ENCODE measurements around the gene SHROOM3.

SHROOM3 gene

DNA sequence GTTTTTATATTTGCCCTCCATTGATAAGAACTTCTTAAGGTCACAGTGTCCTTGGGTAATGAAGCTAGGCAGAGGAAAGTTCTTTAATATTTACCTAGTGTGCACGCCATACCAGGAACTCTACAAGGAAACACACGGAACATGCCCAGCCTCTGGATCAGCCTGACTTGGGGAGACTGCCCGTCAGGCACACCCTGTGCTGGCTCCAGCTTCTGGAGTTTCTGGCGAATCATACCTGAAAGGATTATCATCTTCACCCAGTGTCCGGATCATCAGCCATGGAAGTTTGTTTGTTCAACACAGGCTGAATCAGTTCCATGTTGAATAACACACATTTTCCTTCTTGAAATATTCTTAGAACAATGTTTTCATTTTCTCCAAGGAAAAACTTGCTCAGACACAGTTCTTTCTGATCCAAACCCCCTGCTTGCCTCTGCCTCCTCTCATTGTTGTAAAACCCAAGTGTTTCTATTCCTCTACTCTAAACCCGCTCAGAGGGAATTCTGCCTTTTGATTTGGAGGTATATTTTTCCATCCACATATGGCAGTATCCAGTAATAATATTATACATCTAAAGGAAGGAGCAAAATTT lies 176.7 kb downstream of the SHROOM3 start:
- TF ChIP-seq POLR2AphosphoS5 (IDR thresholded peaks at IDR 0.05; ENCODE audit: low read depth, low read length) (no peak), SIN3A (IDR thresholded peaks at IDR 0.05; ENCODE audit: borderline replicate concordance, insufficient read depth, low read length) (no peak), TAF1 (IDR thresholded peaks at IDR 0.05; ENCODE audit: borderline replicate concordance, insufficient read depth, low read length) (no peak)
- TF ChIP-seq, protein P1, sequence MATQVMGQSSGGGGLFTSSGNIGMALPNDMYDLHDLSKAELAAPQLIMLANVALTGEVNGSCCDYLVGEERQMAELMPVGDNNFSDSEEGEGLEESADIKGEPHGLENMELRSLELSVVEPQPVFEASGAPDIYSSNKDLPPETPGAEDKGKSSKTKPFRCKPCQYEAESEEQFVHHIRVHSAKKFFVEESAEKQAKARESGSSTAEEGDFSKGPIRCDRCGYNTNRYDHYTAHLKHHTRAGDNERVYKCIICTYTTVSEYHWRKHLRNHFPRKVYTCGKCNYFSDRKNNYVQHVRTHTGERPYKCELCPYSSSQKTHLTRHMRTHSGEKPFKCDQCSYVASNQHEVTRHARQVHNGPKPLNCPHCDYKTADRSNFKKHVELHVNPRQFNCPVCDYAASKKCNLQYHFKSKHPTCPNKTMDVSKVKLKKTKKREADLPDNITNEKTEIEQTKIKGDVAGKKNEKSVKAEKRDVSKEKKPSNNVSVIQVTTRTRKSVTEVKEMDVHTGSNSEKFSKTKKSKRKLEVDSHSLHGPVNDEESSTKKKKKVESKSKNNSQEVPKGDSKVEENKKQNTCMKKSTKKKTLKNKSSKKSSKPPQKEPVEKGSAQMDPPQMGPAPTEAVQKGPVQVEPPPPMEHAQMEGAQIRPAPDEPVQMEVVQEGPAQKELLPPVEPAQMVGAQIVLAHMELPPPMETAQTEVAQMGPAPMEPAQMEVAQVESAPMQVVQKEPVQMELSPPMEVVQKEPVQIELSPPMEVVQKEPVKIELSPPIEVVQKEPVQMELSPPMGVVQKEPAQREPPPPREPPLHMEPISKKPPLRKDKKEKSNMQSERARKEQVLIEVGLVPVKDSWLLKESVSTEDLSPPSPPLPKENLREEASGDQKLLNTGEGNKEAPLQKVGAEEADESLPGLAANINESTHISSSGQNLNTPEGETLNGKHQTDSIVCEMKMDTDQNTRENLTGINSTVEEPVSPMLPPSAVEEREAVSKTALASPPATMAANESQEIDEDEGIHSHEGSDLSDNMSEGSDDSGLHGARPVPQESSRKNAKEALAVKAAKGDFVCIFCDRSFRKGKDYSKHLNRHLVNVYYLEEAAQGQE (IDR thresholded peaks at IDR 0.05; ENCODE audit: insufficient read depth in 1 of 2, low read depth in 2 of 2, low read length in 2 of 2) = no peak

DNA sequence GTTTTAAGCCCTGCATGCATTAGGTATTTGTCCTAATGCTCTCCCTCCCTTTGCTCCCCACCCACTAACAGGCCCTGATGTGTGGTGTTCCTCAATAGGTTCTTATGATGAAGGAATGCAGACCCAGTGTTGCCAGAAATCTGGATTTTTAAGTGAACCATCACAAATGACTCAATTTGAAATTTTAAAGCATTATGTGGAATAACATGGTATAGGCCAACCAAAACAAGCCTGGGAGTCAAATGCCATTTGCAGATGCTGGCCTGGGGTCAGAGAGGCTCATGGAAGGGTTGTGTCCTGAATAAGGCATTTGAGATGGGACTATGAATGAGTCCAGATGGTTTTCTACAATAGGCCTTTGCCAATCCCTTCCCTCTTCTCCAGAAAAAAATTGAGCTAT lies 179.6 kb downstream of the SHROOM3 start:
- TF ChIP-seq POLR2AphosphoS5 (IDR thresholded peaks at IDR 0.05; ENCODE audit: low read depth, low read length) = no peak
- TF ChIP-seq TAF1 (IDR thresholded peaks at IDR 0.05; ENCODE audit: borderline replicate concordance, insufficient read depth, low read length) = no peak
- no peak for TF ChIP-seq SIN3A (IDR thresholded peaks at IDR 0.05; ENCODE audit: borderline replicate concordance, insufficient read depth, low read length)
- TF ChIP-seq, protein P1 (IDR thresholded peaks at IDR 0.05; ENCODE audit: insufficient read depth in 1 of 2, low read depth in 2 of 2, low read length in 2 of 2) = no peak
- no peak for TF ChIP-seq FOXP2 (optimal IDR thresholded peaks at IDR 0.05; ENCODE audit: borderline replicate concordance, extremely low read depth, extremely low read length, insufficient read depth)

DNA sequence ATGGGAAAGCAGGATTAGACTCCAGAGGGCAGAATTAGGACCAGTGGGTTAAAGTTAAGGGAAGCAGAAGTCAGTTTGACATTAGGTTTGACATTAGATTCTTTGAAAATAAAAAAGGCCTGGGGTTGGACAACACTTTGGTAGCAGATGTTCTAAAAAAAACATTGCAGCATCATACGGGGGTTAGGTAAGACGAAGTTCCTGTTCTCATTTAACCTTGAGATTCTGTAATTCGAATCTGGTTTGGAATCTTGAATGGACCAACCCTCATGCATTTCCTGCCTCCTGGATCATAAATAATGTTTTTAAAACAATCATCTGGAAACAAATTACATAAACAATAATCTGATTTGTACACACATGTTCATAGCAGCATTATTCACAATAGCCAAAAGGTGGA lies 181.0 kb downstream of the SHROOM3 start:
- TF ChIP-seq FOXP2 (optimal IDR thresholded peaks at IDR 0.05; ENCODE audit: borderline replicate concordance, extremely low read depth, extremely low read length, insufficient read depth) (no peak), SIN3A (IDR thresholded peaks at IDR 0.05; ENCODE audit: borderline replicate concordance, insufficient read depth, low read length) (no peak), TAF1 (IDR thresholded peaks at IDR 0.05; ENCODE audit: borderline replicate concordance, insufficient read depth, low read length) (no peak), POLR2AphosphoS5 (IDR thresholded peaks at IDR 0.05; ENCODE audit: low read depth, low read length) (no peak)
- TF ChIP-seq, protein P1 (IDR thresholded peaks at IDR 0.05; ENCODE audit: insufficient read depth in 1 of 2, low read depth in 2 of 2, low read length in 2 of 2) = no peak

DNA sequence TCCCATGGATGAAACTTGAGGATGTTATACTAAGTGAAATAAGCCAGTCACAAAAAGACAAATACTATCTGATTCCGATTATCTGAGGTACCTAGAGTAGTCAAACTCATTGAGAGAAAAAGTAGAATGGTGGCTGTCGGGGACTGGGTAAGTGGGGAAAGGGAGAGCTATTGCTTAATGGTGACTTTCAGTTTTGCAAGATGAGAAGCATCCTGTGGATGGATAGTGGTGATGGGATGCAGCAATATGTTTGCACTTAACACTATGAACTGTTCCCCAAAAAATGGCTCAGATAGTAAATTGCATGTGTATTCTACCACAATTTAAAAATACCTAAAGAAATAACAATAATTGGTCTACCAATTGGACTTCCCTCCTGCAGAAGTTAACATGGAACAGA lies 181.5 kb downstream of the SHROOM3 start:
- TF ChIP-seq POLR2AphosphoS5 (IDR thresholded peaks at IDR 0.05; ENCODE audit: low read depth, low read length) (no peak), SIN3A (IDR thresholded peaks at IDR 0.05; ENCODE audit: borderline replicate concordance, insufficient read depth, low read length) (no peak), FOXP2 (optimal IDR thresholded peaks at IDR 0.05; ENCODE audit: borderline replicate concordance, extremely low read depth, extremely low read length, insufficient read depth) (no peak), TAF1 (IDR thresholded peaks at IDR 0.05; ENCODE audit: borderline replicate concordance, insufficient read depth, low read length) (no peak)
- TF ChIP-seq, protein P1 (IDR thresholded peaks at IDR 0.05; ENCODE audit: insufficient read depth in 1 of 2, low read depth in 2 of 2, low read length in 2 of 2) = no peak

Measured in PFSK-1 (cell line).